Neural progenitor cell (in vitro differentiated cells): ENCODE results near the gene ZNF212. TPM values are rescaled to one million over a fixed set of nuclear protein-coding genes. Genes with fewer than 3 reads are reported as not detected.
A peak's percentile ranks its signal among the peaks of the same experiment; 100 is the strongest.

ENCODE experiments used
- DNase-seq: peaks from one replicate; pipeline ENCODE4 v3.0.0-alpha.2; 2016; ENCODE audit warnings: low spot score
- H2AFZ ChIP-seq: fragments of 200-600 bp; sonication (generic); replicated peaks from 2 replicates; pipeline ENCODE4 v1.6.1; 2016; ENCODE audit warnings: antibody characterized with exemption
- H3F3A ChIP-seq: fragments of 200-600 bp; sonication (generic); 2 replicates; pipeline ENCODE4 v1.6.1; 2016; ENCODE audit warnings: antibody characterized with exemption, low read depth
- H3K27ac ChIP-seq: fragments of 200-600 bp; sonication (generic); 2 replicates; pipeline ENCODE4 v1.5.1; 2016; ENCODE audit warnings: mild to moderate bottlenecking
- H3K27me3 ChIP-seq: fragments of 200-600 bp; sonication (generic); 2 replicates; pipeline ENCODE4 v1.6.1; 2016; ENCODE audit warnings: mild to moderate bottlenecking, moderate library complexity
- H3K36me3 ChIP-seq: fragments of 200-600 bp; sonication (generic); 2 replicates; pipeline ENCODE4 v1.5.1; 2016
- H3K4me1 ChIP-seq: fragments of 200-600 bp; sonication (generic); 2 replicates; pipeline ENCODE4 v1.6.1; 2016; ENCODE audit warnings: mixed run types
- H3K4me2 ChIP-seq: fragments of 200-600 bp; sonication (generic); 2 replicates; pipeline ENCODE4 v1.6.1; 2016
- H3K4me3 ChIP-seq: fragments of 200-600 bp; sonication (generic); 2 replicates; pipeline ENCODE4 v1.5.1; 2016
- H3K79me2 ChIP-seq: fragments of 200-600 bp; sonication (generic); 2 replicates; pipeline ENCODE4 v1.6.1; 2016; ENCODE audit warnings: low read depth
- H3K9ac ChIP-seq: fragments of 200-600 bp; sonication (generic); 2 replicates; pipeline ENCODE4 v1.6.1; 2016
- H3K9me3 ChIP-seq: fragments of 200-600 bp; sonication (generic); 2 replicates; pipeline ENCODE4 v1.5.1; 2016; ENCODE audit warnings: low read depth
- H4K20me1 ChIP-seq: fragments of 200-600 bp; sonication (generic); 2 replicates; pipeline ENCODE4 v1.6.1; 2016; ENCODE audit warnings: low read depth
- H3K27ac Mint-ChIP-seq: 3 replicates; pipeline ENCODE4 v1.8.0; 2021; ENCODE audit warnings: mixed read lengths
- H3K27me3 Mint-ChIP-seq: 2 replicates; pipeline ENCODE4 v1.8.0; 2022; ENCODE audit warnings: low read depth, mild to moderate bottlenecking, inconsistent platforms, moderate library complexity, mixed read lengths; ENCODE audit not compliant: insufficient read depth
- H3K36me3 Mint-ChIP-seq: 3 replicates; pipeline ENCODE4 v1.8.0; 2021; ENCODE audit warnings: mixed read lengths
- H3K4me1 Mint-ChIP-seq: 3 replicates; pipeline ENCODE4 v1.8.0; 2021; ENCODE audit warnings: mixed read lengths
- H3K4me3 Mint-ChIP-seq: 3 replicates; pipeline ENCODE4 v1.8.0; 2021; ENCODE audit warnings: mild to moderate bottlenecking, moderate library complexity, mixed read lengths
- H3K9me3 Mint-ChIP-seq: 3 replicates; pipeline ENCODE4 v1.8.0; 2020; ENCODE audit warnings: mixed read lengths
- CTCF ChIP-seq: fragments of 200-600 bp; sonication (generic); IDR thresholded peaks from 2 replicates; pipeline ENCODE4 v1.5.1; 2017; ENCODE audit warnings: antibody characterized with exemption, mild to moderate bottlenecking
- EZH2 ChIP-seq: fragments of 200-600 bp; sonication (generic); IDR thresholded peaks from 2 replicates; pipeline ENCODE4 v1.6.1; 2017; ENCODE audit warnings: antibody characterized with exemption, mild to moderate bottlenecking, moderate library complexity
- EZH2phosphoT487 ChIP-seq: fragments of 200-600 bp; sonication (generic); IDR thresholded peaks from 2 replicates; pipeline ENCODE4 v1.6.1; 2017; ENCODE audit warnings: antibody characterized with exemption
- total RNA-seq: library from RNA; depleted of rRNA; stranded (reverse); fragments of >200 nt; gene quantifications from 2 replicates; pipeline ENCODE4 v1.2.3, GENCODE V29; 2015; ENCODE audit warnings: low replicate concordance

Gene ZNF212
- total RNA-seq, 1 donor from 2014 or later, result 11.2 TPM

GRCh38 chr7:149291036-149291780 lies 51.8 kb downstream of the ZNF212 start:
- Mint-ChIP-seq H3K27me3 (peaks cover 6% of the 10 kb centered on the region), H3K36me3 (peaks cover 4% of the 10 kb centered on the region), H3K4me1 (peaks cover 2% of the 10 kb centered on the region), H3K4me3 (no peak overlapping the region), H3K27ac (no peak overlapping the region), H3K9me3 (no peaks in the 10 kb centered on the region)
- Histone ChIP-seq H3K4me1 (no peaks in the 10 kb centered on the region), H3K36me3 (no peaks in the 10 kb centered on the region), H2AFZ (no peak overlapping the region), H3K9ac (no peak overlapping the region), H3K4me2 (no peak overlapping the region), H3K4me3 (no peak overlapping the region), H4K20me1 (no peaks in the 10 kb centered on the region), H3K79me2 (no peaks in the 10 kb centered on the region), H3K9me3 (no peaks in the 10 kb centered on the region), H3K27me3 (no peaks in the 10 kb centered on the region), H3F3A (no peaks in the 10 kb centered on the region), H3K27ac (no peak overlapping the region)
- TF ChIP-seq CTCF (no peak), EZH2 (no peak), EZH2phosphoT487 (no peak)
- DNase-seq, result no peak

GRCh38 chr7:149291781-149292461 lies 52.5 kb downstream of the ZNF212 start:
- DNase-seq, result no peak
- no peaks in the 10 kb centered on the region for H3K9me3 Mint-ChIP-seq

DNA sequence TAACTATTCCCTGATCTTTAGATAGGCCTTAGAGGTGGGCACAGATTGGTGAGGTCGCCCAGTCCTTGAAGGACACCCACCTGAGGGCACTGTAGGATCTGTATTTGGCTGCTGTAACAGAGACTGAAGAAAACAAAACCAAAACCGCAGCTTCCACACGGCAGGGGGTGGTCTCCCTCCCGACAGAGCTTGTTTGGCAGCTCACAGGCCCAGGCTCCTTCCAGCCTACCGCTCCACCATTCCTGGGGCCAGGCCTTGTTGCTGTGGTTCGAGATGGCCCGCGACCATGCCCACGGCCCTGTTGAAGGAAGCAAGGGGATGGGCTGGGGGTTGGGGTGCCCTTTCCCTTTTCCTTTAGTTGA lies 53.0 kb downstream of the ZNF212 start:
- Mint-ChIP-seq H3K36me3 (peaks cover 4% of the 10 kb centered on the region), H3K27me3 (peaks cover 5% of the 10 kb centered on the region), H3K4me3 (no peak overlapping the region), H3K9me3 (no peaks in the 10 kb centered on the region), H3K27ac (no peak overlapping the region), H3K4me1 (no peaks in the 10 kb centered on the region)
- H3K36me3 ChIP-seq, result no peaks in the 10 kb centered on the region
- no peak overlapping the region for H3K4me2 ChIP-seq
- no peaks in the 10 kb centered on the region for H4K20me1 ChIP-seq
- H3K9ac ChIP-seq, result no peak overlapping the region
- no peaks in the 10 kb centered on the region for H3K9me3 ChIP-seq
- no peak overlapping the region for H3K27ac ChIP-seq
- no peaks in the 10 kb centered on the region for H3F3A ChIP-seq
- H3K79me2 ChIP-seq, result no peaks in the 10 kb centered on the region
- DNase-seq, result peak; percentile 20
- TF ChIP-seq EZH2phosphoT487 (no peak), EZH2 (no peak), CTCF (no peak)
- no peaks in the 10 kb centered on the region for H3K27me3 ChIP-seq
- H3K4me1 ChIP-seq, result no peaks in the 10 kb centered on the region
- H3K4me3 ChIP-seq, result no peak overlapping the region
- H2AFZ ChIP-seq, result no peak overlapping the region

More at GRCh38 chr7:149291781-149292461, 52.5 kb downstream of the ZNF212 start:
- no peak overlapping the region for H2AFZ ChIP-seq
- no peaks in the 10 kb centered on the region for H3K27me3 ChIP-seq
- no peaks in the 10 kb centered on the region for H3F3A ChIP-seq
- Mint-ChIP-seq H3K4me3 (no peak overlapping the region), H3K36me3 (peaks cover 4% of the 10 kb centered on the region), H3K27ac (no peak overlapping the region), H3K27me3 (peaks cover 3% of the 10 kb centered on the region), H3K4me1 (no peaks in the 10 kb centered on the region)
- H3K9ac ChIP-seq, result no peak overlapping the region
- TF ChIP-seq CTCF, result no peak
- TF ChIP-seq EZH2, result no peak
- no peak for TF ChIP-seq EZH2phosphoT487
- no peak overlapping the region for H3K27ac ChIP-seq
- H3K79me2 ChIP-seq, result no peaks in the 10 kb centered on the region
- no peaks in the 10 kb centered on the region for H3K4me1 ChIP-seq
- no peaks in the 10 kb centered on the region for H4K20me1 ChIP-seq
- H3K4me2 ChIP-seq, result no peak overlapping the region
- H3K9me3 ChIP-seq, result no peaks in the 10 kb centered on the region
- H3K36me3 ChIP-seq, result no peaks in the 10 kb centered on the region
- no peak overlapping the region for H3K4me3 ChIP-seq
